HuH-7.5 (cell line): Measurements from ENCODE around the gene ZC3H7A.

ENCODE experiments used
- DNase-seq: peaks from one replicate; pipeline ENCODE4 v3.0.0; 2011; ENCODE audit warnings: low spot score

ZC3H7A gene

GRCh38 chr16:11735787-11736186, 61.3 kb downstream of the ZC3H7A start:
- DNase-seq = no peak

- DNase-seq = no peak
These were observed 62.4 kb downstream of the ZC3H7A start for GRCh38 chr16:11734653-11735043.

DNA sequence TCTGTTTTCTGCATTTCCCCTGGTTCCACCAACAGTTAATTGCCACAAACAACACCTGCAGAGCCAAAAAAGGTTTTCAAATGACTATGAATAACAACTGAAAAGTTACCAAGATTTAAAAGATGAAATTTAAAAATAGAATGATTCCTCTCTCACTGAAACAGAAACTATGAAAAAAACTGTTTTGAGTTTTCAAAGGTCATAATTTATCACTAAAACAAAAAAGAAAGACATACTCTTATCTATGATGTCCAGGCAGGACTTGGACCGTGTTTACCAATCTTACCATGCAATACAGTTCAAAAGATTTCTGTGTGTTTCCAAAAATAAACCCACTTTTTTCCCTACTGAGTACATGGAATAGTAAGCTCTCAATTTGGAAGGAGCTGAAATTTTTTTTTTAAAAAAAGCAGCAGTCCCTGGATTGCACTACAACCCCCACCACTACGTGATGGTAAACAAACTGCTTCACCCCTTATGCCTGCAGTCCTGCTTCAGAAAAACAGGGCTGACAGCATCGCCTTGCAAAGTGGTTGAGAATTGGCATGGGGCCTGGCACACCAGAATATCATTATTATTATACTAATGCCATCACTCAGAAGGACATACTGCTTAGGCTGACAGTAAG, 62.9 kb downstream of the ZC3H7A start:
- DNase-seq = no peak

DNA sequence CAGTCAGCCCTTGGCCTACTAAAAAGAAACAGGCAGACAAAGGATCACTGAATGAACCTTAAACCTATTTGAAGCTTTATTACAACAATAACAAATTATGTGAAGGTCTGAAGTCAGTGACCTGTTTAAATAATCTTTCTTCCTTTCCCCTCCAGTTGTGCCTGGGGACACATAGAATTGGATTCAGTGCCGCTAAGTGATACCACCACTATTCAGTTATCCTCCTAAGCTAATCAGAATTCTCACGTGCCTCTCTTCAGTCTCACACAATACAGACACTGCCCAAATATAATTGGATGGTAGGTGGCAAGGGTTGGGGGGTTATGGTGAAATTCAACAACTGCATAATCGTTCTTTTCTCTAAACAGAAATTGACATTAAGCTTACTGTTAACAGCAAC, 65.8 kb downstream of the ZC3H7A start:
- DNase-seq = no peak

DNA sequence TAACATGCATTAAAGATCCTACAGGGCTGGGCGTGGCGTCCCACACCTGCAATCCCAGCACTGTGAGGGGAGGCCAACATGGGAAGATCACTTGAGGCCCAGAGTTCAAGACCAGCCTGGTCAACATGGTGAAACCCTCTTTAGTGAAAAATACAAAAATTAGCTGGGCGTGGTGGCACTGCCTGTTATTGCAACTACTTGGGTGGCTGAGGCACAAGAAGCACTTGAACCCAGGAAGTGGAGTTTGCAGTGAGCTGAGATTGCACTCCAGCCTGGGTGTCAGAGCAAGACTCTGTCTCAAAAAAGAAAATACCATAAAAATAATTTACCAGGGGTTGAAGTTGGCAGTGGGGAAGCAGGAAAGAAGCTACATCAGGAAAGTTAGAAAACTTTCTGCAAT, 67.3 kb downstream of the ZC3H7A start:
- no peak for DNase-seq

DNA sequence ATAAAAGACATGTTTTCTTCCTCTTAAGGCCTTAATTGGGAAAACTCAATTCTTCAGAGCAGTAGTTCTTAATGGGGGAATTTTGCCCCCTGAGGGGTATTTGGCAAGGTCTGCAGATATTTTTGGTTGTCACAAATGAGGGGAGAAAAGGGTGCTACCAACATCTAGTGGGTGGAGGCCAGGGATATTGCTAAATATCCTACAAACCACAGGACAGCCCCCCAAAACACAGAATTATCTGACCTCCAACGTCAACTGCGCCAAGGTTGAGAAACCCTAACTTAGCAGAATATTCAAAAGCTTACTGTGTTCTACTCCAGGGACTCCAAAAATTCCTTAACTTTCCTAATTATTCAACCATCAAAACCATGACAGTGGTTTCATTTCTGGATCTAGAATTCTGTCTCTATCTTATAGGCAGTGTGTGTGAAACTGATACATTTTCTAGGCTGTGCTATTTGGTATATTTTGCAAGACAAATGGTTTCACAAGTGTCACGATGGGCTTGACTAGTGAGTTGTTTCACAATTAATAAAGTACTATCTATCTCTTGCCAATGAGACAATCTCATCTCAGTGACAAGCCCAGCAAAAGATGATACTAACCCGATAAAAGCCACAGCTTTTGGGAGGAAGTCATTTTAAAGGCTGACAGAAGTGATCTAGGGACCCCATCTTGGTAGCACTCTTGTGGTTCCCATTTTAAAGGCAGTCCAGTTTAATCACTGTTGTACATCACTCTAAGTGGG, 69.1 kb downstream of the ZC3H7A start:
- DNase-seq = no peak

DNA sequence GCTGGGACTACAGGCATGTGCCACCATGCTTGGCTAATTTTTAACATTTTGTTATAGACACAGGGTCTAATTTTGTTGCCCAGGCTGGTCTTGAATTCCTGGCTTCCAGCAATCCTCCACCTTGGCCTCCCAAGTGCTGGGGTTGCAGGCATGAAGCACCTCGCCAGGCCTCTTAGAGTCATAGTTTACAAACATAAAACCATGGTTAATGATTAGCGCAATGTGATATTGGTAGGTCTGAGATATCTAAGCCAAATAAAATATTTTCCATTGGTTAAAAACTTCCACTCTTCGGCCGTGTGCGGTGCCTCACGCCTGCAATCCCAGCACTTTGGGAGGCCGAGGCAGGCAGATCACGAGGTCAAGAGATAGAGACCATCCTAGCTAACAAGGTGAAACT, 71.0 kb downstream of the ZC3H7A start:
- no peak for DNase-seq

GRCh38 chr16:11725457-11725856, 71.6 kb downstream of the ZC3H7A start:
- no peak for DNase-seq

DNA sequence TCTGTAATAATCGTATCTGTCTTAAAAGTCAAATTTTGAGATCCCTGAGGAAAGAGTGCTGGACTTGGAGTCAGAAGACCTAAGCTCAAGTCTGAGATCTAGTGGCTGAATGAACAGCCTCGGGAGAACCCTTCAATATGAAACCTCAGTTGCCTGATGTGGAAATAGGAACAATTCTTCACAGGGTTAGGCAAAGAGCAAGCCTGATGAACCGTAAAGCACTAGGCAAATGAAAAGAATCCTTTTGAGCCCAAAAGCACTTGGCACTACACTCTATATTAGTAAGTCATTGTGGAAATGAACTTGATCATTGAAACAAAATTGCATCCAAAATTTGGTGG, 74.6 kb downstream of the ZC3H7A start:
- DNase-seq = no peak

DNA sequence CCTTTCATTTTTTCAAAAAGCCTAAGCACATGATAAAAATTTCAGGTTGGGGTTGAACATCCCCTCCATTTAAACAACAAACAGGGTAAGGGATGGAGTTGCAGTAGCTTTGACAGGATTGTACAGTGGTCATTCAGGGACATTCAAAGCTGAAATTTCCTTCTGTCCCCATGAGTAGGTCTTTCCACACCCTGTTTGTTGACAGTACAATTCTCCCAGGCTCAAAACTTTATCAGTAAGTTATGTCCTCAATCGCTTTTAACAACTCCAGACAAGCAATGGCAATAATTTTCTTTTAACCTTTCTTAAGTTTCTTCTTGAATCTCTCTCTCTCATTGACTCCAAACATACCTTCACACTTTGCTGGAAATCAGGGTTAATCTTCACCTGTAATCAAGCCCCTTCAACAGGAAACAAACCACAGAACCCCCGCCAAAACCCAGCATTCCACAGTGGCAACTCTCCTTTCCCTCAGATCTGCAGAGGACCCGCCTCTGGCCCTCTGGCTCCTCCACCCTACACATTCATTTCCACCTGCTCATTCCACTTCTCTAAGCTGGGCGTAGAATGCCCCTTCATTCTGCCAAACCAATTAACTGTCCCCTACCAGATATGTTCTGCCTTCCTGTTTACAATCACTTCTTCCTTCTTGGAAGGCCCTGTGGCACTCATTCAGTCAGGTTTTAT, 75.1 kb downstream of the ZC3H7A start:
- DNase-seq = no peak

DNA sequence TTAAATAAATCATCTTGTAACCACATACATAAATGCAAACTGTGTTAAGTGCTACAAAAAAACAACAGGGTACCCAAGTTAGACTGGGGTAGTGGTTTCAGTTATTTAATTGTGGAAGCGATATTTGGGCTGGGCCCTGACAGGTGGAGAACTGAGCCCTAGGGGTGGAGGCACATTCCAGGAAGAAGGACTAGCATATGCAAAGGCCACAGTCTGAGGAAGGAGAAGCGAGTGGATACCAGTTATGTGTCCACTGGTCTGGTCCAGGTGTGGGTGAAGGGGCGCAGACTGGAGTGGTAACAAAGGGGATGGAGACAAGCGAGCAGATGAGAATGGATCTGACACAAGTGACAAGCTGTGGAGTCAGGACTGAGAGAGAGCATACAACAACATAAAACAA, 77.3 kb downstream of the ZC3H7A start:
- no peak for DNase-seq

DNA sequence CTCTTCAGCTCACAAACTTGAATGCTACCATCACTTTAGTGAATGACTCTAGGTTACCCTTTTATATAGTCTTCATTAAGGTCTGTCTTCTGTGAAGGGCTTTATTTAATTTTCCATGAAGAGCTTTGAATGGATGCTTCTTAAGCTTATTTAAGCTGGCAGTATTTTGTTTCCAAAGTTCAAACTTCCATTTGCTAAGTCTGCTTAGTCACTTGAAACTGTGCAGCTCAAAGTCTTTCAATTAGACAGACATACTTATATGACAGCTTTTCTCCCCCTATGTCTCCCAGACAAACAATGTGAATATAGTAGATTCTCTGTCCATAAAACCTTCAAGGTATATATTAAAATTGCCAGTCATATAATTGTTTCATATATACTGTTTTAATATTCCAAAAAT, 77.9 kb downstream of the ZC3H7A start:
- DNase-seq = no peak

DNA sequence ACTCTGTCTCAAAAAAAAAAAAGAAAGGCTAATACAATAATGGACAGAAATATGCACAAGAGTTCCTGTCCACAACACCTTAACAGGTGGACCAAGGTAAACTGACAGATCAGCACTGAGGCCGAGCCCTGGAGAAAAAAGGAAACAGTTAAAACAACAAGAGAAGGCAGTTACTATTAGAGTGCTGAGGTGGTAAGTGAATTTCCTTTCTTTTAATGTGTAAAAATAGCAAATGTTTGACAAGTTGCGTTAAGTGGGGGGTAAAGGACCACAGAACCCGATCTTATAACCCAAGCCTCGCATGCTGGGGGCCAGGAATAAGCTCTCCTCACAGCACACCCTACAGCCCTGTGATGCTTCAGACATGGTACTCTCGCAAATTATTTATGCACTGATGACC, 79.2 kb downstream of the ZC3H7A start:
- DNase-seq = no peak

DNA sequence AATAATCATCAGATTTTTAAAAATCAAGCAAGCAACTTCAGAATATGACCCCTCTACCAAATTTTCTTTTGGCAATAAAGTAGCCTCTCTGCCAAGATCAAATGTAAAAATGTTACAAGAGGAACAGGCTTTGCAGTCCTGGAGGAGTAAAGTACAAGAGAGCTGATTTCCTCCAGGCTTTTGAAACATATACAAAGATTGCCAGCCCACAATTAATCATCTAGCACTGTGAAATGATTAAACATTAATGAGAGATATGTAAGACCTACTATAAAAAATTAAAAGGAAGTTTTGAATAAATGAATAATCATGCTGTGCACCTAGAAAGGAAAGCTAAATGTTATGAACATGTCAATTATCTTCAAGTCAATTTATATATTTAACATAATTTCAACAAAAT, 80.7 kb downstream of the ZC3H7A start:
- no peak for DNase-seq

GRCh38 chr16:11715246-11715947, 81.7 kb downstream of the ZC3H7A start:
- no peak for DNase-seq

GRCh38 chr16:11712122-11712521, 84.9 kb downstream of the ZC3H7A start:
- DNase-seq = no peak

- no peak for DNase-seq
These were observed 85.4 kb downstream of the ZC3H7A start for GRCh38 chr16:11711662-11712061.

DNA sequence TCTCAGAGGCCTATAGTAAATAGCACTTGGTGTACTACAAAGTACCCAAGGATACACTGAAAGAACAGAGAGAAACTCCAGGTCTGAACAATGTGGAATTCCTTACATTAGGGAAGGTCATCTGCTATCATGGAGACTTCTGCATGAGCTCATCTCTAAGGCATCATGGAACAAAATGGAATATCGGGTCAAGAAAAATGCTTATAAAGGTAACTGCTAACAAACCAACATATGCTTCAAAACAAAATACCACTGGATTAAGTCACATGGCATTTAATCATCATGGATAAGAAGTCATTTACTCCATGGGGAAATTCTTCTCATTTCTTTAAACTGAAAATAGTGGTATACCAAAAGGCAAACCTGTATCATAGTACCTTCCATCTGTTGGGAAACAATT, 88.6 kb downstream of the ZC3H7A start:
- DNase-seq = no peak

DNA sequence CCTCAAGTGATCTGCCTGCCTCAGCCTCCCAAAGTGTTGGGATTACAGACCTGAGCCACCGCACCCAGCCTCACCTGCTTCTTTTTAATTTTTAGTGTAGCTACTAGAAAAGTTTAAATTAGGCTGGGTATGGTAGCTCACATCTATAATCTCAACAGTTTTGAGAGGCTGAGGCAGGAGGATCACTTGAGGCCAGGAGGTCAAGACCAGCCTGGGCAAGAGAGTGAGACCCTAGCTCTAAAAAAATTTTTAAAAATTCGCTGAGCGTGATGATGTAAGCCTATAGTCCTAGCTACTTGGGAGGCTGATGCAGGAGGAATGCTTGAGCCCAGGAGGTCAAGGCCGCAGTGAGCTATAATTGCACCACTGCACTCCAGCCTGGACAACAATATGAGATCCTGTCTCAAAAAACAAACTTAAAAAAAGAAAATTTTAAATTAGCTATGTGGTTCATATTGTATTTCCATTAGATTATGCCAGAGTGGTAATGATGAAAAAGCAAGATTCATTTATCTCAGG, 89.3 kb downstream of the ZC3H7A start:
- DNase-seq = no peak

GRCh38 chr16:11706180-11706742, 90.8 kb downstream of the ZC3H7A start:
- DNase-seq = no peak

DNA sequence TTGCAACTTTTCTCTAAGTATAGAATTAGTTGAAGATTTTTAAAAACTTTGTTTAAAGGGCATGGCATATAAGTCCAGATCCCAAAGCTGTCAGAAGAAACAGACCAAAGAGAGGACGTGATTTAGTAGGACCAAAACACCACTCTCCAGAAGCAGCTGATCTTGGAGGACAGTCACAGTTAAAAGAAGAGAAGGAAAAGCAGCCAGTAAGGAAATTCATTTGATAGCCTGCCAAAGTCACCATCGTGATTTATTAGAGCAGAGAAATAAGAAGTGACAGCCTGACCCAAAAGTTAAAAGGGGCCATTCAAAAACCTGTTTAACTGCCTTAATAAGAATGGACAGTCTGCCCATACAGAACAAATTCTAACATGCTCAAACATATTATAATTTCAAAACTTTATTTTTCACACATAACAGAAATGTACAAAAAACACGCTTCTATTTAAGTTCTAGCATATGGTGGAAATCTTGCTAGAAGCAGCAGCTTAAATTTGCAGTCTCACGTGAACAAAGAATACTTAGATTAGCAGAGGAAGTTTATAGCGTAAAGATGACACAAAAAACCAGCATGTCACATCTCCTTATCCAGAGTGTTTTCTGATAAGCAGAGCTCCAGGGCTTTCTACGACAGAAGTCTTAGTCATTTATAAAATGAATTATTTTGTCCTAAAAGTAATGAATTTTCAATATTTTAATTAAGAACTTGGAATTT, 91.6 kb downstream of the ZC3H7A start:
- DNase-seq = no peak
